DMS79 (cell line): ENCODE data around the gene GM2A.
A peak's percentile ranks its signal among the peaks of the same experiment; 100 is the strongest.
"Not testable (repeated sequence)": the region's sequence is repeated elsewhere in the genome, so short reads cannot be mapped to it uniquely, and the experiment has no call there.

Source experiments
- DNase-seq: peaks from one replicate; lab custom pipeline; 2025; lab: John Stamatoyannopoulos, UW

Gene GM2A

GRCh38 chr5:151228986-151229385, 24.0 kb upstream of the GM2A start:
- no peak for DNase-seq

GRCh38 chr5:151230048-151230680, 22.8 kb upstream of the GM2A start:
- DNase-seq, result no peak

- no peak for DNase-seq
Measured at GRCh38 chr5:151231359-151231758, 21.6 kb upstream of the GM2A start.

- DNase-seq, result no peak
Measured at GRCh38 chr5:151233616-151234085, 19.3 kb upstream of the GM2A start.

- DNase-seq, result no peak
Measured at GRCh38 chr5:151234476-151235238, 18.3 kb upstream of the GM2A start.

- DNase-seq, result not testable (repeated sequence)
Measured at GRCh38 chr5:151235239-151235571, 17.8 kb upstream of the GM2A start.

GRCh38 chr5:151236888-151237287, 16.1 kb upstream of the GM2A start:
- DNase-seq, result peak; percentile 15

GRCh38 chr5:151237685-151238084, 15.3 kb upstream of the GM2A start:
- DNase-seq, result no peak

- no peak for DNase-seq
Measured at GRCh38 chr5:151238303-151238741, 14.7 kb upstream of the GM2A start.

- no peak for DNase-seq
Measured at GRCh38 chr5:151239237-151239861, 13.6 kb upstream of the GM2A start.

GRCh38 chr5:151240268-151240835, 12.6 kb upstream of the GM2A start:
- DNase-seq, result not testable (repeated sequence)

GRCh38 chr5:151240924-151241635, 11.9 kb upstream of the GM2A start:
- DNase-seq, result peak; percentile 81

GRCh38 chr5:151243127-151243526, 9.9 kb upstream of the GM2A start:
- DNase-seq, result no peak

GRCh38 chr5:151243564-151243963, 9.4 kb upstream of the GM2A start:
- no peak for DNase-seq

- DNase-seq, result no peak
Measured at GRCh38 chr5:151244206-151244605, 8.8 kb upstream of the GM2A start.

- no peak for DNase-seq
Measured at GRCh38 chr5:151245680-151246219, 7.2 kb upstream of the GM2A start.

GRCh38 chr5:151248651-151249050, 4.3 kb upstream of the GM2A start:
- DNase-seq, result no peak

GRCh38 chr5:151249281-151249680, 3.7 kb upstream of the GM2A start:
- no peak for DNase-seq

- DNase-seq, result no peak
Measured at GRCh38 chr5:151250346-151251000, 2.5 kb upstream of the GM2A start.

- no peak for DNase-seq
Measured at GRCh38 chr5:151251001-151251551, 1.9 kb upstream of the GM2A start.

- no peak for DNase-seq
Measured at GRCh38 chr5:151251621-151252020, 1.4 kb upstream of the GM2A start.
